ENCODE measurements around the gene VANGL2.

VANGL2 gene

GRCh38 chr1:160449494-160449893 lies 49.1 kb downstream of the VANGL2 start:
- H3K27ac ChIP-seq, result no peak overlapping the region
- TF ChIP-seq CTCF (conservative IDR thresholded peaks at IDR 0.05), result no peak

- no peak for TF ChIP-seq CTCF (conservative IDR thresholded peaks at IDR 0.05)
- H3K27ac ChIP-seq, result no peak overlapping the region
Measured at GRCh38 chr1:160451119-160451858, 50.9 kb downstream of the VANGL2 start.

GRCh38 chr1:160451859-160452232 lies 51.5 kb downstream of the VANGL2 start:
- H3K27ac ChIP-seq, result no peak overlapping the region
- no peak for TF ChIP-seq CTCF (conservative IDR thresholded peaks at IDR 0.05)

- H3K27ac ChIP-seq, result no peak overlapping the region
Measured at GRCh38 chr1:160453443-160453842, 53.1 kb downstream of the VANGL2 start.

GRCh38 chr1:160454371-160455152 lies 54.2 kb downstream of the VANGL2 start:
- TF ChIP-seq CTCF (conservative IDR thresholded peaks at IDR 0.05), result no peak
- H3K27ac ChIP-seq, result no peak overlapping the region

More at GRCh38 chr1:160453443-160453842, 53.1 kb downstream of the VANGL2 start:
- TF ChIP-seq CTCF (conservative IDR thresholded peaks at IDR 0.05), result no peak

GRCh38 chr1:160455153-160455517 lies 54.8 kb downstream of the VANGL2 start:
- no peak overlapping the region for H3K27ac ChIP-seq
- no peak for TF ChIP-seq CTCF (conservative IDR thresholded peaks at IDR 0.05)

GRCh38 chr1:160459056-160459455 lies 58.7 kb downstream of the VANGL2 start:
- TF ChIP-seq CTCF (conservative IDR thresholded peaks at IDR 0.05), result no peak
- no peak overlapping the region for H3K27ac ChIP-seq
